ENCODE data around the gene VAPA. TPM values are rescaled to one million over a fixed set of nuclear protein-coding genes. Genes with fewer than 3 reads are reported as not detected.

Gene VAPA
- total RNA-seq, 4 donors from 2014 or later: 276 to 386 (median 317) TPM

DNA sequence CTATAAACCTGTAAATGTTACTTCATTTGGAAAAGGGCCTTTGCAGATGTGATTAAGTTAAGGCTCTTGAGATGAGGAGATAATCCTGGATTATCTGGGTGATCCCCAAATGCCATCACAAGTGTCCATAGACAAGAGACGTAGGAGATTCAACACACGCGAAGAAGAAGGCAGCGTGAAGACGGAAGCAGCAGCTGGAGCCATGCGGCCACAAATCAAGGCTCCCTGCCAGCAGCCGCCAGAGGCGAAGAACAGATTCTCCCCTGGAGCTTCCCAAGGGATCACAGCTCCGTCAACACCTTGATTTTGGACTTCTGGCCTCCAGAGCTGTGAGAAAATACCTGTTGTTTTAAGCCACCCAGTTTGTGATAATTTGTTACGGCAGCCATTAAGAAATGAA, 11.0 kb upstream of the VAPA start:
- ATAC-seq: no peak
- Histone ChIP-seq H3K4me1 (no peaks in the 10 kb centered on the region), H3K36me3 (no peaks in the 10 kb centered on the region), H3K27me3 (no peaks in the 10 kb centered on the region), H3K4me3 (no peak overlapping the region), H3K9me3 (no peaks in the 10 kb centered on the region), H3K27ac (no peak overlapping the region)
- TF ChIP-seq, protein P1, sequence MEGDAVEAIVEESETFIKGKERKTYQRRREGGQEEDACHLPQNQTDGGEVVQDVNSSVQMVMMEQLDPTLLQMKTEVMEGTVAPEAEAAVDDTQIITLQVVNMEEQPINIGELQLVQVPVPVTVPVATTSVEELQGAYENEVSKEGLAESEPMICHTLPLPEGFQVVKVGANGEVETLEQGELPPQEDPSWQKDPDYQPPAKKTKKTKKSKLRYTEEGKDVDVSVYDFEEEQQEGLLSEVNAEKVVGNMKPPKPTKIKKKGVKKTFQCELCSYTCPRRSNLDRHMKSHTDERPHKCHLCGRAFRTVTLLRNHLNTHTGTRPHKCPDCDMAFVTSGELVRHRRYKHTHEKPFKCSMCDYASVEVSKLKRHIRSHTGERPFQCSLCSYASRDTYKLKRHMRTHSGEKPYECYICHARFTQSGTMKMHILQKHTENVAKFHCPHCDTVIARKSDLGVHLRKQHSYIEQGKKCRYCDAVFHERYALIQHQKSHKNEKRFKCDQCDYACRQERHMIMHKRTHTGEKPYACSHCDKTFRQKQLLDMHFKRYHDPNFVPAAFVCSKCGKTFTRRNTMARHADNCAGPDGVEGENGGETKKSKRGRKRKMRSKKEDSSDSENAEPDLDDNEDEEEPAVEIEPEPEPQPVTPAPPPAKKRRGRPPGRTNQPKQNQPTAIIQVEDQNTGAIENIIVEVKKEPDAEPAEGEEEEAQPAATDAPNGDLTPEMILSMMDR (IDR thresholded peaks at IDR 0.05): no peak
- TF ChIP-seq POLR2AphosphoS5 (IDR thresholded peaks at IDR 0.05): no peak
- TF ChIP-seq POLR2A (IDR thresholded peaks at IDR 0.05): no peak
- TF ChIP-seq EP300 (IDR thresholded peaks at IDR 0.05): no peak
- 50 to 75% methylated on average over 1 to 10 of the region's 10 CpGs for WGBS, 2 donors (ENCODE audit: low coverage in 1 of 2)

- H3K27ac ChIP-seq: no peak overlapping the region
- H3K9me3 ChIP-seq: no peaks in the 10 kb centered on the region
- no peak for ATAC-seq
- H3K4me1 ChIP-seq: no peaks in the 10 kb centered on the region
- H3K27me3 ChIP-seq: no peaks in the 10 kb centered on the region
- TF ChIP-seq POLR2A (IDR thresholded peaks at IDR 0.05) (no peak), EP300 (IDR thresholded peaks at IDR 0.05) (no peak), POLR2AphosphoS5 (IDR thresholded peaks at IDR 0.05) (no peak)
- TF ChIP-seq, protein P1 (IDR thresholded peaks at IDR 0.05): no peak
- H3K36me3 ChIP-seq: no peaks in the 10 kb centered on the region
- no peak overlapping the region for H3K4me3 ChIP-seq
- WGBS, 2 donors (ENCODE audit: low coverage in 1 of 2): 45 to 67% methylated on average over 3 to 4 of the region's 5 CpGs
Observed at GRCh38 chr18:9905401-9905922, 8.4 kb upstream of the VAPA start.

DNA sequence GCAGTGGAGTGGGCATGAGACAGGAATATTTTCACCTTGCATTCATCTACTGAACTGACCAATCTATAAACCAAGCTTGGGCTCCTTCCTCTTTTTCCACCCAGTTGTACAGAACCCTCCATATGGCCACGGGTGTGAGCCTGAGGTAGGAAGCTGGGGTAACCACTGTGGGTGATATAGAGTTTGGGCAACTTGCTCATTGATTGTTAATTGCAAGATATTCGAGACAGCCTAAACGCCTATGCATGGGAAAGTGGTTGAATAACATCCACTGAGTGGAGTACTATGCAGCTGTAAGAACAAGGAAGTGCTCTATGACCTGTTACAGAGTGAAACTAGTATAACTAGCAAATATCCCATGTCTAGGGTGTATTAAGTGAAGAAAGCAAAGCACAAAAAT, 7.3 kb upstream of the VAPA start:
- no peaks in the 10 kb centered on the region for H3K36me3 ChIP-seq
- WGBS, 2 donors (ENCODE audit: low coverage in 1 of 2): 79 to 89% methylated on average over 1 to 2 of the region's 3 CpGs
- ATAC-seq: no peak
- H3K27ac ChIP-seq: no peak overlapping the region
- TF ChIP-seq POLR2AphosphoS5 (IDR thresholded peaks at IDR 0.05) (no peak), POLR2A (IDR thresholded peaks at IDR 0.05) (no peak), EP300 (IDR thresholded peaks at IDR 0.05) (no peak)
- TF ChIP-seq, protein P1 (IDR thresholded peaks at IDR 0.05): no peak
- no peaks in the 10 kb centered on the region for H3K4me1 ChIP-seq
- no peak overlapping the region for H3K4me3 ChIP-seq
- H3K9me3 ChIP-seq: no peaks in the 10 kb centered on the region
- no peaks in the 10 kb centered on the region for H3K27me3 ChIP-seq

- peaks cover 0 to 4% (median 0%) of the 10 kb centered on the region in 3 donors for H3K4me1 ChIP-seq
Observed at GRCh38 chr18:9907867-9908266, 5.9 kb upstream of the VAPA start.

GRCh38 chr18:9910071-9910470, 3.7 kb upstream of the VAPA start:
- H3K4me3 ChIP-seq: no peak overlapping the region
- H3K36me3 ChIP-seq: no peaks in the 10 kb centered on the region
- TF ChIP-seq POLR2A (IDR thresholded peaks at IDR 0.05) (no peak), EP300 (IDR thresholded peaks at IDR 0.05) (no peak), POLR2AphosphoS5 (IDR thresholded peaks at IDR 0.05) (no peak)
- TF ChIP-seq, protein P1 (IDR thresholded peaks at IDR 0.05): no peak
- H3K27ac ChIP-seq: no peak overlapping the region
- no peaks in the 10 kb centered on the region for H3K27me3 ChIP-seq
- peaks cover 0 to 8% (median 0%) of the 10 kb centered on the region in 3 donors for H3K4me1 ChIP-seq
- H3K9me3 ChIP-seq: no peaks in the 10 kb centered on the region
- ATAC-seq: no peak

More at GRCh38 chr18:9907867-9908266, 5.9 kb upstream of the VAPA start:
- 86 to 97% methylated on average over 4 of the region's 4 CpGs for WGBS, 2 donors (ENCODE audit: low coverage in 1 of 2)
- no peak for ATAC-seq
- no peak overlapping the region for H3K27ac ChIP-seq
- no peak for TF ChIP-seq EP300 (IDR thresholded peaks at IDR 0.05)
- TF ChIP-seq POLR2A (IDR thresholded peaks at IDR 0.05): no peak
- TF ChIP-seq, protein P1 (IDR thresholded peaks at IDR 0.05): no peak
- TF ChIP-seq POLR2AphosphoS5 (IDR thresholded peaks at IDR 0.05): no peak
- H3K27me3 ChIP-seq: no peaks in the 10 kb centered on the region
- no peak overlapping the region for H3K4me3 ChIP-seq
- no peaks in the 10 kb centered on the region for H3K36me3 ChIP-seq
- H3K9me3 ChIP-seq: no peaks in the 10 kb centered on the region

Data from gastroesophageal sphincter (tissue), 4 donors.